Body of pancreas (tissue), 4 donors: ENCODE measurements around the gene RASA3. TPM values are rescaled to one million over a fixed set of nuclear protein-coding genes. Genes with fewer than 3 reads are reported as not detected.
"Not testable (repeated sequence)": the region's sequence is repeated elsewhere in the genome, so short reads cannot be mapped to it uniquely, and the experiment has no call there.

Source experiments
- ATAC-seq: fragments of 150-250 bp; one replicate; pipeline ENCODE4 v1.9.1; 2016
- DNase-seq, 4 donors: peaks; one replicate each; pipeline ENCODE4 v3.0.0-alpha.2; 2019
- H3K27ac ChIP-seq, 4 donors: fragments of 200-600 bp; sonication (generic); 1 replicate in 3 of 4; 2 replicates in 1 of 4; pipeline versions ENCODE4 v1.5.1 to v1.6.1; 2016 to 2019; ENCODE audit warnings: mild to moderate bottlenecking in 1 of 4, mixed read lengths in 1 of 4, moderate library complexity in 1 of 4
- H3K27me3 ChIP-seq, 2 donors: fragments of 200-600 bp; sonication (generic); one replicate each; pipeline ENCODE4 v1.6.0; 2016; ENCODE audit warnings: mild to moderate bottlenecking in 1 of 2
- H3K36me3 ChIP-seq, 2 donors: fragments of 200-600 bp; sonication (generic); replicated peaks in 1 of 2; 2 replicates each; pipeline ENCODE4 v1.5.1; 2016; ENCODE audit warnings: low read depth in 2 of 2; ENCODE audit not compliant: insufficient read depth in 1 of 2
- H3K4me1 ChIP-seq: fragments of 200-600 bp; sonication (generic); one replicate; pipeline ENCODE4 v1.6.0; 2016
- H3K4me3 ChIP-seq, 2 donors: fragments of 200-600 bp; sonication (generic); 1 replicate in 1 of 2; 2 replicates in 1 of 2; pipeline ENCODE4 v1.5.1; 2016 to 2019
- H3K9me3 ChIP-seq, 3 donors: fragments of 200-600 bp; sonication (generic); 1 replicate in 2 of 3; 2 replicates in 1 of 3; pipeline ENCODE4 v1.5.1; 2016
- POLR2A ChIP-seq, 3 donors: fragments of 450-650 bp; IDR thresholded peaks; one replicate each; pipeline ENCODE4 v1.6.1; 2016; ENCODE audit warnings: antibody characterized with exemption in 3 of 3, mild to moderate bottlenecking in 2 of 3
- WGBS, 2 donors: methylation state at CpG; one replicate each; pipeline ENCODE4 v1.1.5; 2017; 5-methylcytosine and 5-hydroxymethylcytosine counted together
- intact Hi-C: fragments of 100-400 bp; cut with DNase I; formaldehyde crosslinking; loops from one replicate; pipeline ENCODE4 v1.15.1; 2023
- total RNA-seq, 2 donors: library from RNA; depleted of rRNA; stranded (reverse); fragments of >200 nt; gene quantifications; one replicate each; pipeline ENCODE4 v1.1.0, GENCODE V29; 2016
- TF ChIP-seq, protein P1 (sequence below), 7 experiments: fragments of 450-650 bp in 4 of 7; fragments of 200-600 bp in 3 of 7; sonication (generic) in 3 of 7; IDR thresholded peaks; one replicate each; pipeline ENCODE4 v1.5.1; 2016 to 2019; ENCODE audit warnings: antibody characterized with exemption in 7 of 7

RASA3 gene
- total RNA-seq, 2 donors from 2014 or later: 10.2 to 19.2 TPM

DNA sequence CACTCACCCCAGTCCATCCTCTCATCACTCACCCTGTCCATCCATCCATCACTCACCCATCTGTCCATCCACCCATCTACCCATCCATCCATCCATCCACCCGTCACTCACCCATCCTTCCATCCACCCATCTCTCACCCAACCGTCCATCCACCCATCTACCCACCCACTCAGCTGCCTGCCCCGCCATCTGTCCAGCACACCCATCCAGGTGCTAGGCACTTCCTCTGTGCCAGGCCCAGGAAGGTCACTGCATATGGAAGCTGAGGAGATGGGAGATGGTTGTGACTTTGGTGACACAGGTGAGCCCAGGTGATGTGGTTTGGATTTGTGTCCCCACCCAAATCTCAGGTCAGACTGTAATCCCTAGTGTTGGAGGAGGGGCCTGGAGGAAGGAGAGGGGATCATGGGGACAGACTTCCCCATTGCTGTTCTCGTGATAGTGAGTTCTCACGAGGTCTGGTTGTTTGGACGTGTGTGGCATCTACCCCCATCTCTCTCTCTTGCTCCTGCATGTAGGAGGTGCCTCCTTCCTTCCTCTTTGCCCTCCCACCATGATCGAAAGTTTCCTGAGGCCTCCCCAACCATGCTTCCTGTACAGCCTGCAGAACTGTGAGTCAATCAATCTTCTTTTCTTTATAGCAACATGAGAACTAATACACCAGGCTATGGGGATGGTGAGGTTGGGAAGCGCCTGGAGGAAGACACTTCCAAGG is 142.7 kb downstream of the RASA3 start:
- TF ChIP-seq, protein P1, sequence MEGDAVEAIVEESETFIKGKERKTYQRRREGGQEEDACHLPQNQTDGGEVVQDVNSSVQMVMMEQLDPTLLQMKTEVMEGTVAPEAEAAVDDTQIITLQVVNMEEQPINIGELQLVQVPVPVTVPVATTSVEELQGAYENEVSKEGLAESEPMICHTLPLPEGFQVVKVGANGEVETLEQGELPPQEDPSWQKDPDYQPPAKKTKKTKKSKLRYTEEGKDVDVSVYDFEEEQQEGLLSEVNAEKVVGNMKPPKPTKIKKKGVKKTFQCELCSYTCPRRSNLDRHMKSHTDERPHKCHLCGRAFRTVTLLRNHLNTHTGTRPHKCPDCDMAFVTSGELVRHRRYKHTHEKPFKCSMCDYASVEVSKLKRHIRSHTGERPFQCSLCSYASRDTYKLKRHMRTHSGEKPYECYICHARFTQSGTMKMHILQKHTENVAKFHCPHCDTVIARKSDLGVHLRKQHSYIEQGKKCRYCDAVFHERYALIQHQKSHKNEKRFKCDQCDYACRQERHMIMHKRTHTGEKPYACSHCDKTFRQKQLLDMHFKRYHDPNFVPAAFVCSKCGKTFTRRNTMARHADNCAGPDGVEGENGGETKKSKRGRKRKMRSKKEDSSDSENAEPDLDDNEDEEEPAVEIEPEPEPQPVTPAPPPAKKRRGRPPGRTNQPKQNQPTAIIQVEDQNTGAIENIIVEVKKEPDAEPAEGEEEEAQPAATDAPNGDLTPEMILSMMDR (IDR thresholded peaks at IDR 0.05): no peak
- DNase-seq (peak in 1 of 4 donors; percentile 10), ATAC-seq (no peak)
- no peak overlapping the region for H3K4me3 ChIP-seq
- WGBS, 2 donors: 87 to 99% methylated on average over 8 of the region's 8 CpGs
- intact Hi-C loops: no loop called here
- H3K9me3 ChIP-seq: no peaks in the 10 kb centered on the region
- peaks cover 0 to 2% of the 10 kb centered on the region in 2 donors for H3K36me3 ChIP-seq
- H3K4me1 ChIP-seq: no peaks in the 10 kb centered on the region
- H3K27me3 ChIP-seq: no peaks in the 10 kb centered on the region
- H3K27ac ChIP-seq: no peak overlapping the region

DNA sequence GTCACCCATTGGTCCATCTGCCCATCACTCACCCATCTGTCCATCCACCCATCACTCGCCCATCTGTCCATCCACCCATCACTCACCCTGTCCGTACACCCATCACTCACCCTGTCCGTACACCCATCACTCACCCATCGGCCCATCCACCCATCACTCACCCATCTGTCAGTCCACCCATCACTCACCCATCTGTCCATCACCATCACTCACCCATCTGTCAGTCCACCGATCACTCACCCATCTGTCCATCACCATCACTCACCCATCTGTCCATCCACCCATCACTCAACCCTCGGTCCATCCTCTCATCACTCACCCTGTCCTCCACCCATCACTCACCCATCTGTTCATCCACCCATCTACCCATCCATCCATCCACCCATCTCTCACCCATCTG is 143.6 kb downstream of the RASA3 start:
- not testable (repeated sequence) for H3K27ac ChIP-seq, H3K9me3 ChIP-seq, DNase-seq

DNA sequence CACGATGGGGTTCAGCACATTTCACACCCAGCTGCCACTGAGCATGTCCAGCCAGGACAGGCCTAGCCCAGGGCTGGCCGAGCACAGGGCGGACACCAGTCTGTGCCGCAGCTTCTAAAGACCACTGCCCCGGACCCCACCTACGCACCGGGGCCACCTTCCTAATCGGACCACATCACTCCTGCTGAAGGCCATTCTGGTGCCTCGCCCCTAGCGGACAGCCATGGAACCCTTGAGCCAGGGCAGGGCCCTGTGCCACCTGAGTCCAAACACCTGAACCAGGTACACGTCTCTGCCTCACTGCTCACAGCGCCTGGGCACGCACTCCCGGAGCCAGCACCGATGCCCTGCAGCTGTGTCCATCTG is 150.1 kb downstream of the RASA3 start:
- ATAC-seq (no peak), DNase-seq (no peak)
- TF ChIP-seq, protein P1 (IDR thresholded peaks at IDR 0.05): no peak
- no peak for TF ChIP-seq POLR2A (IDR thresholded peaks at IDR 0.05)
- Histone ChIP-seq H3K36me3 (no peaks in the 10 kb centered on the region), H3K27me3 (no peaks in the 10 kb centered on the region), H3K4me1 (peaks cover 12% of the 10 kb centered on the region), H3K27ac (peak overlapping the region in 1 of 4 donors; percentile 65), H3K4me3 (no peak overlapping the region), H3K9me3 (no peaks in the 10 kb centered on the region)
- 93 to 94% methylated on average over 13 of the region's 15 CpGs for WGBS, 2 donors
- intact Hi-C loops: no loop called here

More for the DNA sequence above, 143.6 kb downstream of the RASA3 start:
- 93 to 97% methylated on average over 6 of the region's 6 CpGs for WGBS, 2 donors
- ATAC-seq, intact Hi-C loops, H3K27me3 ChIP-seq, H3K36me3 ChIP-seq, H3K4me1 ChIP-seq, H3K4me3 ChIP-seq: not testable (repeated sequence)

DNA sequence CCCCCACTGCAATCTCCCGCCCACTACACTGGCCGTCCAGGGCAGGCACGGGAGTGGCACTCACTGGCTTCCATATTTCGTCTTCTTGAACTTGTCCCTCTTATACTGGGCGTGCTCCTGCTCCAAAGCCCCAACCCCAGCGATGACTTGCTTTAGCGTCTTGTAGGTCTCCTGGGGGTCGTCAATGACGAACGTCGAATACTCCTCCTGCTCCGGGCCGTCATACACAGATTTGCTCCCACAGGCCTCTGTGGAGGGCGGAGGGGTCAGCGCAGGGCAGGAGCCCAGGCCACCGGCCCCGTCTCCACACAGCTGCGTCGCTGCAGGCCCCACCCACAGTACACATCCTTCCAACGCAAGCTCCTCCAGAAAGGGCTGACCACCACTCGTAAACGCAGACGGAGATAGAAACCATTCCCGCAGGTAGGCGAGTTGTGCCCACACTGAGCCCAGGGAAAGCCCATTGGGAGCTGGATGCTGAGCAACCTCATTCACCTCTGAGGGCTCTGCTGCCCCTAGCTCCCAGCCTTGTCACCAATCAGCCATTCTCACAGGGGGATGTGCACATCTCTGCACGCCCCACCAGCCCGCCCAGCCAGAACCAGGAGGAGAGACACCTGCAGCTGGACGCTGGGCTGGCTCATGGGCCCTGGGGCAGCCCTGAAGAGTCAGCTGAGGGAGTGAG is 150.7 kb downstream of the RASA3 start:
- Histone ChIP-seq H3K27me3 (no peaks in the 10 kb centered on the region), H3K9me3 (no peaks in the 10 kb centered on the region), H3K4me1 (peaks cover 12% of the 10 kb centered on the region), H3K4me3 (no peak overlapping the region), H3K27ac (peak overlapping the region; percentile 44 to 65 (median 55)), H3K36me3 (no peaks in the 10 kb centered on the region)
- ATAC-seq (no peak), DNase-seq (no peak)
- intact Hi-C loops: no loop called here
- WGBS, 2 donors: 87 to 89% methylated on average over 25 to 27 of the region's 28 CpGs
- TF ChIP-seq, protein P1 (IDR thresholded peaks at IDR 0.05): no peak
- TF ChIP-seq POLR2A (IDR thresholded peaks at IDR 0.05): no peak

DNA sequence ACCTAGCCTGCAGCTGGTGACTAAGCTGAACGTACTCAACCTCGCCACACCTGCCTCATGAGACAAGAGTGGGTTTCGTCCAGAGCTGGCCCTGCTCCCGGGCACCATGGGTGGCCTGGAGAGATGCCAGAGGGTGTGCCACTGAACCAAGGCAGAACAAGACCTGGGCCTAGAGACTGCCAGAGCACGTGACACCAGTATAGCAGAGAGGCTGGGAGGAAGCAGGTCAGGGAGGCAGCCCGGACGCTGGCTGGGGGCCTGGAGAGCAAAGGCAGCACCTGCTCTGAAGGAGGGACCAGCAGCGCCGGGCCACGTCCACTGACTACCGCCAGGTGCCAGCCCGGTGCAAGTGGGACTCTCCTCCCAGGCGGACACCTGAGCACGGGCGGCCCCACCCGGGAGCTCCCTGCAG is 151.2 kb downstream of the RASA3 start:
- H3K9me3 ChIP-seq: no peaks in the 10 kb centered on the region
- no peak overlapping the region for H3K4me3 ChIP-seq
- no peaks in the 10 kb centered on the region for H3K27me3 ChIP-seq
- peak in 2 of 3 donors; percentile 23 to 35 for TF ChIP-seq POLR2A (IDR thresholded peaks at IDR 0.05)
- TF ChIP-seq, protein P1 (IDR thresholded peaks at IDR 0.05): peak in 5 of 7 experiments; percentile 10 to 43 (median 31)
- WGBS, 2 donors: 52 to 80% methylated on average over 8 to 13 of the region's 16 CpGs
- H3K27ac ChIP-seq: peak overlapping the region; percentile 46 to 65 (median 64)
- peak; percentile 89 for ATAC-seq
- no peaks in the 10 kb centered on the region for H3K36me3 ChIP-seq
- H3K4me1 ChIP-seq: peaks cover 17% of the 10 kb centered on the region
- peak; percentile 79 to 94 (median 89) for DNase-seq
- intact Hi-C loops: no loop called here
